GM18520 (cell line): ENCODE measurements around the gene HIBCH.

Experiments used
- ATAC-seq: cut with Tn5 transposase; IDR thresholded peaks from one replicate; pipeline ENCODE4 v1.9.1; 2021; ENCODE audit not compliant: unreplicated experiment

Gene HIBCH

GRCh38 chr2:190199109-190199508 is 120.5 kb downstream of the HIBCH start:
- ATAC-seq, result no peak

- ATAC-seq, result no peak
These were observed 122.4 kb downstream of the HIBCH start for GRCh38 chr2:190197143-190197720.

GRCh38 chr2:190190507-190191162 is 129.0 kb downstream of the HIBCH start:
- ATAC-seq, result no peak

GRCh38 chr2:190188289-190188688 is 131.3 kb downstream of the HIBCH start:
- ATAC-seq, result no peak

- no peak for ATAC-seq
These were observed 133.4 kb downstream of the HIBCH start for GRCh38 chr2:190186238-190186637.

GRCh38 chr2:190185380-190185779 is 134.2 kb downstream of the HIBCH start:
- no peak for ATAC-seq

GRCh38 chr2:190184460-190184859 is 135.2 kb downstream of the HIBCH start:
- ATAC-seq, result no peak

GRCh38 chr2:190183539-190183938 is 136.1 kb downstream of the HIBCH start:
- no peak for ATAC-seq

- no peak for ATAC-seq
These were observed 137.5 kb downstream of the HIBCH start for GRCh38 chr2:190182071-190182524.

- no peak for ATAC-seq
These were observed 138.4 kb downstream of the HIBCH start for GRCh38 chr2:190181123-190181669.

GRCh38 chr2:190180313-190181122 is 139.1 kb downstream of the HIBCH start:
- peak; percentile 66 for ATAC-seq

- ATAC-seq, result no peak
These were observed 139.8 kb downstream of the HIBCH start for GRCh38 chr2:190179754-190180312.

GRCh38 chr2:190178066-190178722 is 141.4 kb downstream of the HIBCH start:
- no peak for ATAC-seq

GRCh38 chr2:190177249-190178040 is 142.2 kb downstream of the HIBCH start:
- no peak for ATAC-seq

- ATAC-seq, result no peak
These were observed 146.2 kb downstream of the HIBCH start for GRCh38 chr2:190173392-190173791.

- no peak for ATAC-seq
These were observed 149.0 kb downstream of the HIBCH start for GRCh38 chr2:190170673-190171072.

- ATAC-seq, result no peak
These were observed 150.2 kb downstream of the HIBCH start for GRCh38 chr2:190169221-190170072.

- no peak for ATAC-seq
These were observed 151.9 kb downstream of the HIBCH start for GRCh38 chr2:190167702-190168101.

GRCh38 chr2:190165491-190165890 is 154.1 kb downstream of the HIBCH start:
- ATAC-seq, result no peak
